Esophagus squamous epithelium (tissue), 5 donors: ENCODE results near the gene MICAL3. TPM values are rescaled to one million over a fixed set of nuclear protein-coding genes. Genes with fewer than 3 reads are reported as not detected.

ENCODE experiments used
- DNase-seq: peaks from one replicate; lab custom pipeline; 2025; lab: John Stamatoyannopoulos, UW
- H3K27ac ChIP-seq, 4 donors: fragments of 200-600 bp; sonication (generic); one replicate each; pipeline ENCODE4 v1.5.1; 2016 to 2019; ENCODE audit warnings: mild to moderate bottlenecking in 1 of 4
- H3K27me3 ChIP-seq, 4 donors: fragments of 200-600 bp; sonication (generic); 1 replicate in 3 of 4; 2 replicates in 1 of 4; pipeline versions ENCODE4 v1.5.1 to v1.6.0; 2017 to 2021; ENCODE audit warnings: antibody characterized with exemption in 1 of 4
- H3K36me3 ChIP-seq, 3 donors: fragments of 200-600 bp; sonication (generic); one replicate each; pipeline ENCODE4 v1.5.1; 2016 to 2019
- H3K4me1 ChIP-seq, 3 donors: fragments of 200-600 bp; sonication (generic); one replicate each; pipeline ENCODE4 v1.5.1; 2017 to 2019
- H3K4me3 ChIP-seq, 4 donors: fragments of 200-600 bp; sonication (generic); 1 replicate in 3 of 4; 2 replicates in 1 of 4; pipeline ENCODE4 v1.5.1; 2016 to 2019; ENCODE audit warnings: mild to moderate bottlenecking in 2 of 4, moderate library complexity in 1 of 4
- H3K9me3 ChIP-seq, 3 donors: fragments of 200-600 bp; sonication (generic); one replicate each; pipeline ENCODE4 v1.5.1; 2016 to 2019
- POLR2A ChIP-seq, 4 donors: fragments of 450-650 bp; IDR thresholded peaks; one replicate each; pipeline ENCODE4 v1.6.1; 2017; ENCODE audit warnings: antibody characterized with exemption in 4 of 4, mild to moderate bottlenecking in 4 of 4, moderate library complexity in 3 of 4
- WGBS, 2 donors: methylation state at CpG; one replicate each; pipeline ENCODE4 v1.1.5; 2018; 5-methylcytosine and 5-hydroxymethylcytosine counted together
- intact Hi-C: fragments of 100-400 bp; cut with DNase I; formaldehyde crosslinking; loops from one replicate; pipeline ENCODE4 v1.15.0; 2022
- total RNA-seq, 4 donors: library from RNA; depleted of rRNA; stranded (reverse); fragments of >200 nt; gene quantifications; one replicate each; pipeline ENCODE4 v1.1.0, GENCODE V29; 2016
- TF ChIP-seq, protein P1 (sequence below), 6 experiments: fragments of 450-650 bp in 4 of 6; fragments of 200-600 bp in 2 of 6; sonication (generic) in 2 of 6; IDR thresholded peaks; one replicate each; pipeline ENCODE4 v1.5.1; 2016 to 2019; ENCODE audit warnings: antibody characterized with exemption in 6 of 6, mild to moderate bottlenecking in 4 of 6, moderate library complexity in 4 of 6
- donor health status: DM: yes; HTN: yes; CAD: no.

MICAL3 gene
- total RNA-seq, 4 donors from 2014 or later, result 11.2 to 30.9 (median 15.9) TPM

DNA sequence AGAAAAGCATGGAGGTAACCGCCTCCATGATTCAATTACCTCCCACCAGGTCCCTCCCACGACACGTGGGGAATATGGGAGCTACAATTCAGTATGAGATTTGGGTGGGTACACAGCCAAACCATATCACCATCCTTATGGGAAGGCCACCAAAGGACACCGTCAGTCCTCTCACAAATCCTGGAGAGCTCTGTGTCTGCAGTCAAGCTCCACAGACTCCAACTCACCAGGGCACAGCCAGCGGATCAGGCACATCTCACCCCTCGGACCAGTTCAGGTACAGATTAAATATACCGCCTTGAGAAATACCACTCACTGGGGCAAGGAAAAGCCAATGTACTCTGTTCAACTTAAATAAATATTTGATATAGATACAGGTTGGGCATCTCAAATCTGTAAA lies 100.3 kb downstream of the MICAL3 start:
- peak overlapping the region in 1 of 4 donors; percentile 65 for H3K27ac ChIP-seq
- no peak for DNase-seq
- H3K9me3 ChIP-seq, result no peaks in the 10 kb centered on the region
- no peaks in the 10 kb centered on the region for H3K27me3 ChIP-seq
- intact Hi-C loops, result no loop called here
- no peak overlapping the region for H3K4me3 ChIP-seq
- 86 to 95% methylated on average over 4 to 7 of the region's 7 CpGs for WGBS, 2 donors
- TF ChIP-seq, protein P1, sequence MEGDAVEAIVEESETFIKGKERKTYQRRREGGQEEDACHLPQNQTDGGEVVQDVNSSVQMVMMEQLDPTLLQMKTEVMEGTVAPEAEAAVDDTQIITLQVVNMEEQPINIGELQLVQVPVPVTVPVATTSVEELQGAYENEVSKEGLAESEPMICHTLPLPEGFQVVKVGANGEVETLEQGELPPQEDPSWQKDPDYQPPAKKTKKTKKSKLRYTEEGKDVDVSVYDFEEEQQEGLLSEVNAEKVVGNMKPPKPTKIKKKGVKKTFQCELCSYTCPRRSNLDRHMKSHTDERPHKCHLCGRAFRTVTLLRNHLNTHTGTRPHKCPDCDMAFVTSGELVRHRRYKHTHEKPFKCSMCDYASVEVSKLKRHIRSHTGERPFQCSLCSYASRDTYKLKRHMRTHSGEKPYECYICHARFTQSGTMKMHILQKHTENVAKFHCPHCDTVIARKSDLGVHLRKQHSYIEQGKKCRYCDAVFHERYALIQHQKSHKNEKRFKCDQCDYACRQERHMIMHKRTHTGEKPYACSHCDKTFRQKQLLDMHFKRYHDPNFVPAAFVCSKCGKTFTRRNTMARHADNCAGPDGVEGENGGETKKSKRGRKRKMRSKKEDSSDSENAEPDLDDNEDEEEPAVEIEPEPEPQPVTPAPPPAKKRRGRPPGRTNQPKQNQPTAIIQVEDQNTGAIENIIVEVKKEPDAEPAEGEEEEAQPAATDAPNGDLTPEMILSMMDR (IDR thresholded peaks at IDR 0.05), result no peak
- no peak for TF ChIP-seq POLR2A (IDR thresholded peaks at IDR 0.05)
- peaks cover 38 to 74% (median 62%) of the 10 kb centered on the region in 3 donors for H3K4me1 ChIP-seq
- H3K36me3 ChIP-seq, result no peaks in the 10 kb centered on the region

DNA sequence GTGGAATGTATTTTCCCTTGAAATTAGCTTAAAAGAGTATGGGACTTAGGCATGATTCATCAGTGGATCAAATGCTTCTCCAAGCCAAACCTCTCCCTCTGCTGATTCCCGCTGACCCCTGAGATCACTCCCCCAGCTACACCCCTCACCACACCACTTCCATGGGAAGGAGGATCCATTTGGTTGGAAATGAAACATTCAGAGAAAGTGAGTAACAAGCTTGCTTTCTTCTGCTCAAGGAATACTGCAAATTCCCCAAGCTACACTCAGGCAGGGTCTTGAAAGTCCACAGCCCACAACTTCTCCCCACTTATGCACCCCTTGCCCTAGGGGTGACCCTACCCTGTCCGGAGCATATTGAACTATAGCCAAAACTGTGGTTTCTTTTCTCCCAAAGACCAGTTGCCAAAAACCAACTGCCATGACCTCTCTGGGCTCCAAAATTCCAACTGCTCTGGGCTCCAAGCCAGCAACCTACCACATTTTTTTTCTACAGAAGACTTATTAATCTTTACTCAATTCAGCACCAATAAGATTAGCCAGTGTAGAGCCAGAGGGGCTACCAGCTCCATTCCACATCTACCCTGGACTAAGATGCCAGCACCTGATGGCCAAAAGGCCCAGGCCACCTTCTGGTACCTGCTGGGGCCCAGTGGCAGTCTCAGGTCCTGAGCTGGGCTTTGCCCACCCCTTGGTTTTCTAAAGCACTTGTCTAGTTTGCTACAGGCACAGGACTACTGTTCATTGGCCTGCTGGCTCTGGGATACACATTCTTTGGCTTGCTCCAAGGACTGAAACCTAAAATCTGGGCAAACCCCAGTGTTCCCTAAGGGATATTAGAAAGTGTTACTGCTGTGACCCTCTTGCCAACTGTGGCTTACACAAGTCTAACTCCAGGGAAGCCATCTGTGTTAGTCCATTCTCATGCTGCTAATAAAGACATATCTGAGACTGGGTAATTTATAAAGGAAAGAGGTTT lies 101.1 kb downstream of the MICAL3 start:
- peak overlapping the region in 3 of 4 donors; percentile 20 to 65 (median 45) for H3K27ac ChIP-seq
- no peaks in the 10 kb centered on the region for H3K27me3 ChIP-seq
- H3K36me3 ChIP-seq, result no peaks in the 10 kb centered on the region
- H3K4me1 ChIP-seq, result peaks cover 38 to 79% (median 62%) of the 10 kb centered on the region in 3 donors
- WGBS, 2 donors, result 25 to 26% methylated on average over 2 of the region's 2 CpGs
- TF ChIP-seq POLR2A (IDR thresholded peaks at IDR 0.05), result no peak
- TF ChIP-seq, protein P1 (IDR thresholded peaks at IDR 0.05), result no peak
- intact Hi-C loops, result no loop called here
- no peak overlapping the region for H3K4me3 ChIP-seq
- DNase-seq, result no peak
- no peaks in the 10 kb centered on the region for H3K9me3 ChIP-seq

DNA sequence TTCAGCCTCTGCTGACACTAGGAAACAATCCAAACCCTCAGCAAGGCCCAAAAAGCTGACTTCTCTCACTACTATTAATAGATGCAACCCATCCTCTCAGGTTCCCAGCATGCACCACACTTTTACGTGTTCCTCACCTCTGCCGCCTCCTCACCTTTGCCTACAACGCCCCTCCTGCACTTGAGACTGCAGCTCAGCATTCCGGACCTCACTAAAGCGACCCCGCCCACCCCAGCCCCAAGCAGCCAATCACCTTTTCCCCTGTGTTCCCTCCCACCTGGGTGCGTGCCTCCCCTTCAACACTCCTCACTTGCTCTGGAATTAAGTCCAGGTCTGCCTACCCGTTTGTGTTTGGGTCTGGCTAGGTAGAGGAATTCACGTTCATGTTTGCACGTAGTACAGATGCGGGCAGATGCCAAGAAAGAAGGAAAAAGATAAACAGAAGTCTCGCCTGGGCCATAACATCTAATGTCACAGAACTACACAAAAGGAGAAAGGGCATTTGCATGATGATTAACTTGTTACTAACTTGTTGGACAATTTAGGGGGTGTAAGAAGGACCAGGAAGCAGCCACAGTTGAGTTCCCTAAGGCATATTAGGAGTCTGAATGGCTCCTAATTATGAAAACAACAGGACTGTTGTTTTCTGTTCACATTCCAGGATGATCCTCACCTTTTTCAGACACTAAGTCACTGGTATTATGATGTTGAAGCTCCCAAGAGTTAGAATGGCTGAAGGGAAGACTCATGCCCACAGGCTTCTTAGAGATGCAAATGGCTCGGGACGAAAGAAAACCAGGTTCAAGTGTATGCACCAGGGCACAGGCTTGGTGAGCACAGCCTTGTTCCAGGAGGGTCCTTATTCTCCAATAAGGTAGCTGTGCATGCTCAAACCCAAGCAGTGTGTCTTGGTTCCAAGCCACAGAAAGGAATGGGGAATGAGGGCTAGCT lies 102.2 kb downstream of the MICAL3 start:
- H3K36me3 ChIP-seq, result no peaks in the 10 kb centered on the region
- no peak overlapping the region for H3K4me3 ChIP-seq
- TF ChIP-seq POLR2A (IDR thresholded peaks at IDR 0.05), result no peak
- TF ChIP-seq, protein P1 (IDR thresholded peaks at IDR 0.05), result no peak
- WGBS, 2 donors, result 31 to 65% methylated on average over 6 to 14 of the region's 14 CpGs
- peak overlapping the region in 3 of 4 donors; percentile 29 to 65 (median 36) for H3K27ac ChIP-seq
- H3K9me3 ChIP-seq, result no peaks in the 10 kb centered on the region
- intact Hi-C loops, result no loop called here
- no peaks in the 10 kb centered on the region for H3K27me3 ChIP-seq
- peaks cover 41 to 82% (median 62%) of the 10 kb centered on the region in 3 donors for H3K4me1 ChIP-seq
- no peak for DNase-seq

DNA sequence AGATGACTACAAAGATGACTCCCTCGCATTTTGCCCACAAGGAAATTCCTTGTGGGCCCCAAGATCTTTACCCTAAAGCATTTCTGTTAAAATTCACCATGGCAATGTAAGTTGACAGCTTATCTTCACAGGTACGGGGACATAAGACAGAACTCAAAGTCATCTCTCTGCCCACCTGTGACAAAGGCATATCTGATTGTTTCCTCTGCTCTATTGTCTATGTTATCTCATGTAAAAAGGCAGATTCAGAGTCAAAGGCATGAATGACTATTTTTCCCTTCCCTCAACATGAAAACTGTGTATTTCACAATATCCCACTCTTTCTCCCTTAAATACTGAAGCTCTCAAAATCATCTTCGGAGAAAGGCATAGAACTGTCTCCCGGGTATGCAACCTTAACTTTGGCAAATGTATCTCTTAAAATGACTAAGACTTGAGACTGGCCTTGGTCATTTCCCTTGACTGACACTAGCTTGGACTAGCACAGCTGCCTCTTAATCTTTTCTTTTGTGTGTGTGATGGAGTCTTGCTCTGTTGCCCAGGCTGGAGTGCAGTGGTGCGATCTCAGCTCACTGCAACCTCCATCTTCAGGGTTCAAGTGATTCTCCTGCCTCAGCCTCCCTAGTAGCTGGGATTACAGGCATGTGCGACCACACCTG lies 103.2 kb downstream of the MICAL3 start:
- no peak for DNase-seq
- no peak overlapping the region for H3K4me3 ChIP-seq
- intact Hi-C loops, result no loop called here
- H3K9me3 ChIP-seq, result no peaks in the 10 kb centered on the region
- peaks cover 41 to 82% (median 62%) of the 10 kb centered on the region in 3 donors for H3K4me1 ChIP-seq
- H3K27ac ChIP-seq, result peak overlapping the region; percentile 29 to 65 (median 48)
- no peaks in the 10 kb centered on the region for H3K36me3 ChIP-seq
- no peaks in the 10 kb centered on the region for H3K27me3 ChIP-seq
- TF ChIP-seq POLR2A (IDR thresholded peaks at IDR 0.05), result no peak
- TF ChIP-seq, protein P1 (IDR thresholded peaks at IDR 0.05), result no peak
- WGBS, 2 donors, result 70 to 78% methylated on average over 5 to 6 of the region's 6 CpGs
